ENCODE measurements around the gene COA6.

- TF ChIP-seq ZNF274 (CRISPR knock-in tag; IDR thresholded peaks at IDR 0.05) (0 out of 2 replicates have a peak, but pooled peaks have one; percentile 60), ZSCAN9 (CRISPR knock-in tag; IDR thresholded peaks at IDR 0.05; ENCODE audit: borderline replicate concordance) (peak; percentile 38; the same call in 1 of the 2 replicates), CTCF (CRISPR knock-in tag; IDR thresholded peaks at IDR 0.05) (no peak), SOX5 (CRISPR knock-in tag; IDR thresholded peaks at IDR 0.05; ENCODE audit: borderline replicate concordance) (peak; percentile 78), ZNF660 (CRISPR knock-in tag; IDR thresholded peaks at IDR 0.05; ENCODE audit: borderline replicate concordance, low read depth) (no peak), HNF4G (IDR thresholded peaks at IDR 0.05; ENCODE audit: borderline replicate concordance, low read depth, low read length) (peak; percentile 94), HNF4G (CRISPR knock-in tag; IDR thresholded peaks at IDR 0.05; ENCODE audit: borderline replicate concordance, low read depth) (peak; percentile 65; the same call in 1 of the 2 replicates), NR2F1 (CRISPR knock-in tag; IDR thresholded peaks at IDR 0.05) (peak in 1 of 2 experiments; percentile 29; a peak in 1 of 4 replicates)
Observed at GRCh38 chr1:234327577-234328164, 45.6 kb upstream of the COA6 start.

Measured in HepG2 (cell line).